RPMI7951 (cell line): ENCODE measurements around the gene FLOT2. TPM values are rescaled to one million over a fixed set of nuclear protein-coding genes. Genes with fewer than 3 reads are reported as not detected.
"Not testable (repeated sequence)": the region's sequence is repeated elsewhere in the genome, so short reads cannot be mapped to it uniquely, and the experiment has no call there.

Experiments
- DNase-seq: peaks from one replicate; pipeline ENCODE4 v3.0.0-alpha.2; 2012; ENCODE audit warnings: low read depth
- total RNA-seq: library from RNA; depleted of rRNA; stranded (reverse); fragments of >200 nt; shearing (Covaris generic); gene quantifications from 2 replicates; pipeline ENCODE4 v1.2.3, GENCODE V29; 2014

Gene FLOT2
- total RNA-seq, 1 experiment from 2014 or later = 28.7 TPM

- DNase-seq = no peak
Observed at GRCh38 chr17:28895794-28896447, 1.6 kb downstream of the FLOT2 start.

DNA sequence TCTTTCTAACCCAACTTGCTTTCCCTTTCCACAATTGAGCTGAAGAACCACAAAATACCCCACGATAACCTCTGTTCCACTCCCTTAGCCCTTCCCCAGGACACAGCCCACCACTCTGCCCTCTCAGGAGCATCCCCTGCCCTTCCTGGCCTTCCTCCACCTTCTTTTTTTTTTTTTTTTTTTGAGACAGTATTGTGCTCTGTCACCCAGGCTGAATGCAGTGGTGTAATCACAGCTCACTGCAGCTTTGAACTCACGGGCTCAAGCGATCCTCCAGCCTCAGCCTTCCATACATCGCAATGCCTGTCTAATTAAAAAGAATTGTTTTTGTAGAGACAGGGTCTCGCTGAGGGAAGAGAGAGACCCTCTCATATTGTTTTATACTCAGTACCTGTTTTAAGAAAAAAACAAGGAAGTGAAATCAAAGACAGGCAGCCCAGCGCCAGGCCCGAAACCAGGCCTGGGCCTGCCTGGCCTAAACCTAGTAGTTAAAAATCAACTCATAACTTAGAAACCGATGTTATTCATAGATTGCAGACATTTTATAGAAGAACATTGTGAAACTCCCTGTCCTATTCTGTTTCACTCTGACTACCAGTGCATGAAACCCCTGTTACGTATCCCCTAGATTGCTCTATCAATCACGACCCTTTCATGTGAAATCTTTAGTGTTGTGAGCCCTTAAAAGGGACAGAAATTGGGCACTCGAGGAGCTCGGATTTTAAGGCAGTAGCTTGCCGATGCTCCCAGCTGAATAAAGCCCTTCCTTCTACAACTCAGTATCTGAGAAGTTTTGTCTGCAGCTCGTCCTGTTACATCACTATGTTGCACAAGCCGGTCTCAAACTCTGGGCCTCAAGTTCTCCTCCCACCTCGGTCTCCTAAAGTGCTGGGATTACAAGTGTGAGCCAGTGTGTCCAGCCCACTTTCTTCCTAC is 4.0 kb downstream of the FLOT2 start:
- not testable (repeated sequence) for DNase-seq

- no peak for DNase-seq
Observed at GRCh38 chr17:28892024-28892423, 5.5 kb downstream of the FLOT2 start.

- no peak for DNase-seq
Observed at GRCh38 chr17:28891201-28891600, 6.3 kb downstream of the FLOT2 start.

DNA sequence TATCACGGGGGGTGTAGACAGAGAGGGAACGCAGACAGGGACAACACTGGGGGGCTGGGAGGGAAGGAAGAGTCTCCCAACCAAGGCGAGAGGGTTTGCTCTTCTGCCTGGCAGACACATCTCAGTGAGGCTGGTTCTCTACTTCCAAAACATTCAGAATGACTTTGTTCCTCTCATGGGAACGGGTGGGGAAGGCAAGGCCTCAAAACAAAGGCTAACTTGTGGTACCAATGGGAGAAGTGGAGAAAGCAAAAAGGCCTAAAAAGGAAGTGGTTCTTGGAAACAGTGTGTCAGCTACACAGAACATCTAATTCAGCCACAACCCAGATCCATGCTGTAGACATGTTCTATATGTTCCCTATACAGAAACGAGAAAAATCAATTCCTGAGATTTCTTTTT is 7.5 kb downstream of the FLOT2 start:
- DNase-seq = no peak

GRCh38 chr17:28888832-28889231 is 8.7 kb downstream of the FLOT2 start:
- no peak for DNase-seq

DNA sequence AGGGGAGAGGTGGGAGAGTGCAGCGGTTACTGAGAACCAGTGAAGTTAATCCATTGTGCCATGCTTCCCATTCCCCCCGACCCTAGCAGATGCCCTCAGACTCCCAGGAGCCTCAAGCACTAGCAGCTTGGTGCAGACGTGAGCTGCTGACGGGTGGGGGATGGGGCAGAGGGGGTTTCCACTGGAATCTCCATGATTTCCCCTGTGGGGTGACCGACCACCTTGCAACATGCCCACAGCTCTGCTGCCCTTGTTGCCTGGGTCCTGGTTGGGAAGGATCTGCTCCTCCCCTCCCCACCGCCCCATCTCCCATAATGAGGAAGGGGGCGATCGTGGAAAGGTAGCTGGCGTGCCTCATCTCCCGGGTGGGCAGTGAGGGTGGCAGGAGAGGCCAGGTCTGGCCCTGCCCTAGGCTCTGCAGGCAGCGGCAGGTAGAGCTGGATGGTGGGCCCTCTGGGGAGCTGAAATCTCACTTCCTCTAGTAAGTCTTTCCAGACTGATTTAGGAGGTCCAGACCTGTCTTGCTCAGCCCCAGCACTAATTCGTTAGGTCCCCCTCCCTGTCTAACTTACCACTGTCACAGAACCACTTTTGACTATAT is 9.6 kb downstream of the FLOT2 start:
- no peak for DNase-seq

- no peak for DNase-seq
Observed at GRCh38 chr17:28885951-28886350, 11.6 kb downstream of the FLOT2 start.

GRCh38 chr17:28885363-28885762 is 12.2 kb downstream of the FLOT2 start:
- no peak for DNase-seq

GRCh38 chr17:28883967-28884702 is 13.4 kb downstream of the FLOT2 start:
- no peak for DNase-seq

DNA sequence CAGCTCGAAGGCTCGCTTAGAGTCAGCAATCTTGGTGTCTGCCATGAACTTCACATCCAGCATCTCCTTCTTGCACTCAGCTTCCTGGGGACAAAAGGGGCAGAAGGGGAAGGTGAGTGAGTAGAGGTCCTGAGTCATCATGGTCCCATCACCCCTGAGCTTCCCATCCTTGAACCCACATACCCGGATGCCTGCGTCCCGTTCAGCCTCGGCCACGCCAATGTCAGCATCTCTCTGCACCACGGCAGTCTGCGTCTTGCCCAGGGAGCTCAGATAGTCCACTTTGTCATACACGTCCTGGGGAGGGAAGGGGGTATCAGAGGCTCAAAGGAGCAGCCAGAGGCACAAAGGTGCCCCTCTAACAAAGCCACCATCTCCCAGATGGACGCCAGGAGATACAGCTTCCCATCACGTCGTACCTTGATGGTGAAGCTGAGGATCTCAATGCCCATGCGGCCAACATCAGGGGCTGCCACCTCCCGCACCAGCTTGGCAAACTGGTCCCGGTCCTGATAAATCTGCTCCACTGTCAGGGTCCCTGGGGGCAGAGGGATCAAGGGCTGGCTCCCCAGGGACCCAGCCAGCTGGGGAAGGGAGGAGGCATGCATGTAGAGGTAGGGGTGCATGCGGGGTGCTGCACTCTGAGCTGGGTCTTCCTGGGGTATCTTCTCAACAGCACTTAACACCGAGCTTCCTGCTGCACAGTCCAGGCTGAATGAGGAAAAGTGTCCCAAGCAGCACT is 15.2 kb downstream of the FLOT2 start:
- no peak for DNase-seq

GRCh38 chr17:28881533-28882056 is 15.9 kb downstream of the FLOT2 start:
- no peak for DNase-seq

GRCh38 chr17:28880572-28880945 is 17.0 kb downstream of the FLOT2 start:
- DNase-seq = no peak

DNA sequence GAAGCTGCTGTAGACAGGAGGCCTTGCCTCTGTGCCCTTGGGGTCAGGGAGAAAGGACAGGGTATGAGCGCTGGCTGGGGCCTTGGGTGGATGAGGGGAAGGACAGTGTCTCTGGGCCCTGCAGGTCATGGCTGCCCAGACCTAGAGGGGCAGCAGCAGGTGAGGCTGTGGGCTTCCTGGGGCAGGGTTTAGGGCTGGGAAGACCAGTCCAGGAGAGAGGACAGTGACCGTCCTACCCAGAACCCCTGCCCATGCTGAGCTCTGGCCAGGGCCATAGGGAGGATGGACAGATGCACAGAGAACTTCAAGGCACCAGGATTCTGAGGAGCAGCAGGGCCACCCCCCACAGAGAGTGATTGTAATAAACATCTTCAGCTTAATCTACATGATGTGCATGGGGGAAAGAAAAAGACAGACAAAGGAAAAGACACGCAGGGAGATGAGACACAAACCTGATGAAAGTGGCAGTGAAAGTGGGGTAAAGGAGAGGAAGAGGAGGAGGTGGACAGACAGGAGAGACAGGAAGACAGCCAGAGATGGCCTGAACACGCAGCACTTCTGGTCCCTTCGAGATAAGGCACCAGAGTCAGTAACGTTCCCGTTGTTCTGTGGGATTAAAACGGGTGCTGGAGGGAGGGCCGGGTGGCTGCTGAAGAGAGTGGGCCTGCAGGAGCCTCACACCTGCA is 17.5 kb downstream of the FLOT2 start:
- no peak for DNase-seq

DNA sequence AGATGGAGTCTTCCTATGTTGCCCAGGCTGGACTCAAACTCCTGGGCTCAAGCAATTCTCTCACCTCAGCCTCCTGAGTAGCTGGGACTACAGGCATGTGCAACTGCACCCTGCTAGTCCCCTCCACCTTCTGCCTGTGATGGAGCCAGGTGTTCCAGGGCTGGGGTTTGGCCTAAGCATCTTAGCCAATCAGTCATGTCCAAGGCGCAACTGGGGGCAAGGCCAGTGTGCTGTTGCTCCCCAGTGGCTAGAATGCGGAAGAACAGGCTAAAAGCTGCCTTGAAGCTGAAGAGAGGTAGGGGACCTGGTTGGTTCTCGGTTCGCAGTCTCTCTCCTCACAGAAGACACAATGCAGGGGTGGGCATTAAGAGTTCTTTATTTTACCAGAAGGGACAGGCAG is 18.6 kb downstream of the FLOT2 start:
- peak; percentile 18 for DNase-seq

- peak; percentile 58 for DNase-seq
Observed at GRCh38 chr17:28878158-28878910, 19.2 kb downstream of the FLOT2 start.

GRCh38 chr17:28877150-28877711 is 20.3 kb downstream of the FLOT2 start:
- DNase-seq = not testable (repeated sequence)

- DNase-seq = no peak
Observed at GRCh38 chr17:28875848-28876550, 21.5 kb downstream of the FLOT2 start.

- DNase-seq = no peak
Observed at GRCh38 chr17:28874750-28875149, 22.8 kb downstream of the FLOT2 start.
